Small intestine (tissue), 7 donors: ENCODE results near the gene SH3RF3. TPM values are rescaled to one million over a fixed set of nuclear protein-coding genes. Genes with fewer than 3 reads are reported as not detected.

ENCODE experiments used
- DNase-seq, 2 donors: peaks; one replicate each; pipeline versions ENCODE4 v3.0.0 to v3.0.0-alpha.2; 2013
- FAIRE-seq: peaks from 2 replicates; lab custom pipeline; 2012; peaks lifted over from hg19 to GRCh38; lab: Jason Lieb, UNC
- H3K27ac ChIP-seq, 3 donors: one replicate each; pipeline ENCODE4 v1.5.1; 2013; ENCODE audit warnings: low read length in 2 of 3, mild to moderate bottlenecking in 2 of 3, control low read depth in 1 of 3, inconsistent platforms in 1 of 3, low read depth in 1 of 3, moderate library complexity in 1 of 3
- H3K27me3 ChIP-seq, 3 donors: one replicate each; pipeline ENCODE4 v1.6.1; 2013; ENCODE audit warnings: low read length in 3 of 3, inconsistent platforms in 1 of 3; ENCODE audit not compliant: control insufficient read depth in 3 of 3, insufficient read depth in 3 of 3
- H3K36me3 ChIP-seq, 3 donors: one replicate each; pipeline ENCODE4 v1.6.1; 2013; ENCODE audit warnings: low read length in 3 of 3, inconsistent platforms in 1 of 3, low read depth in 1 of 3, mild to moderate bottlenecking in 1 of 3, moderate library complexity in 1 of 3; ENCODE audit not compliant: control insufficient read depth in 3 of 3, insufficient read depth in 2 of 3
- H3K4me1 ChIP-seq, 3 donors: one replicate each; pipeline ENCODE4 v1.6.1; 2013; ENCODE audit warnings: low read length in 2 of 3, inconsistent platforms in 1 of 3, low read depth in 1 of 3, mild to moderate bottlenecking in 1 of 3, moderate library complexity in 1 of 3; ENCODE audit not compliant: control insufficient read depth in 3 of 3, insufficient read depth in 2 of 3
- H3K4me3 ChIP-seq, 3 donors: one replicate each; pipeline ENCODE4 v1.5.1; 2013; ENCODE audit warnings: low read length in 3 of 3, control low read depth in 1 of 3, inconsistent platforms in 1 of 3, low read depth in 1 of 3, mild to moderate bottlenecking in 1 of 3, moderate library complexity in 1 of 3
- H3K9me3 ChIP-seq, 2 donors: one replicate each; pipeline ENCODE4 v1.6.1; 2013; ENCODE audit warnings: low read depth in 1 of 2, low read length in 1 of 2; ENCODE audit not compliant: control insufficient read depth in 2 of 2, insufficient read depth in 1 of 2
- WGBS, 3 donors: extraction: QIAGEN DNeasy Blood & Tissue Kit; methylation state at CpG; one replicate each; pipeline ENCODE4 v1.1.7; 2013; 5-methylcytosine and 5-hydroxymethylcytosine counted together
- polyA plus RNA-seq, 4 donors: library from polyadenylated mRNA; stranded (reverse) in 3 of 4; unstranded in 1 of 4; fragments of 200-250 nt in 3 of 4; fragments of 120-200 nt in 1 of 4; gene quantifications; one replicate each; pipeline versions ENCODE4 v1.2.1 to v1.2.3, GENCODE V29; 2013
- donor health status: healthy with polysubstance abuse.
- donor health status: control.
- donor health status: control.
- donor health status: Bipolar disorder and iron deficiency.
- donor health status: healthy.

The SH3RF3 gene
- polyA plus RNA-seq, 4 donors = 0.22 to 3.9 (median 1.2) TPM

- no peak for FAIRE-seq
- H3K4me1 ChIP-seq = peaks cover 0 to 9% (median 0%) of the 10 kb centered on the region in 3 donors
- H3K36me3 ChIP-seq = no peaks in the 10 kb centered on the region
- WGBS, 3 donors = 74 to 96% (median 95%) methylated on average over 4 of the region's 4 CpGs
- H3K27ac ChIP-seq = no peak overlapping the region
- H3K27me3 ChIP-seq = no peaks in the 10 kb centered on the region
- no peak for DNase-seq
- H3K4me3 ChIP-seq = no peak overlapping the region
- H3K9me3 ChIP-seq = peaks cover 0 to 3% of the 10 kb centered on the region in 2 donors
Observed at GRCh38 chr2:109493176-109493935, 364.4 kb downstream of the SH3RF3 start.

- no peaks in the 10 kb centered on the region for H3K27me3 ChIP-seq
- no peaks in the 10 kb centered on the region for H3K36me3 ChIP-seq
- peak; percentile 56 to 87 for DNase-seq
- peaks cover 0 to 3% of the 10 kb centered on the region in 2 donors for H3K9me3 ChIP-seq
- 11 to 61% (median 38%) methylated on average over 3 of the region's 3 CpGs for WGBS, 3 donors
- H3K27ac ChIP-seq = no peak overlapping the region
- FAIRE-seq = no peak
- no peak overlapping the region for H3K4me3 ChIP-seq
- peaks cover 0 to 9% (median 0%) of the 10 kb centered on the region in 3 donors for H3K4me1 ChIP-seq
Observed at GRCh38 chr2:109494351-109494750, 365.3 kb downstream of the SH3RF3 start.

GRCh38 chr2:109497463-109497862 is 368.5 kb downstream of the SH3RF3 start:
- Histone ChIP-seq H3K27ac (no peak overlapping the region), H3K4me3 (no peak overlapping the region), H3K36me3 (no peaks in the 10 kb centered on the region), H3K4me1 (peaks cover 0 to 9% (median 0%) of the 10 kb centered on the region in 3 donors), H3K9me3 (peaks cover 0 to 3% of the 10 kb centered on the region in 2 donors), H3K27me3 (no peaks in the 10 kb centered on the region)
- FAIRE-seq (no peak), DNase-seq (no peak)
- WGBS, 3 donors = 36 to 61% (median 50%) methylated on average over 8 of the region's 8 CpGs

- Histone ChIP-seq H3K4me3 (no peak overlapping the region), H3K4me1 (peaks cover 0 to 9% (median 0%) of the 10 kb centered on the region in 3 donors), H3K36me3 (no peaks in the 10 kb centered on the region), H3K27ac (no peak overlapping the region), H3K9me3 (no peaks in the 10 kb centered on the region), H3K27me3 (no peaks in the 10 kb centered on the region)
- FAIRE-seq (no peak), DNase-seq (peak in 1 of 2 donors; percentile 23)
- WGBS, 3 donors = 44 to 54% (median 48%) methylated on average over 19 of the region's 19 CpGs
Observed at GRCh38 chr2:109497911-109498870, 369.2 kb downstream of the SH3RF3 start.

- Histone ChIP-seq H3K4me1 (peaks cover 0 to 9% (median 0%) of the 10 kb centered on the region in 3 donors), H3K9me3 (no peaks in the 10 kb centered on the region), H3K4me3 (no peak overlapping the region), H3K36me3 (no peaks in the 10 kb centered on the region), H3K27ac (no peak overlapping the region), H3K27me3 (no peaks in the 10 kb centered on the region)
- DNase-seq (no peak), FAIRE-seq (no peak)
- WGBS, 3 donors = 83 to 85% (median 85%) methylated on average over 15 of the region's 15 CpGs
Observed at GRCh38 chr2:109498906-109499305, 369.9 kb downstream of the SH3RF3 start.

- 26 to 37% (median 27%) methylated on average over 5 of the region's 5 CpGs for WGBS, 3 donors
- Histone ChIP-seq H3K9me3 (no peaks in the 10 kb centered on the region), H3K4me1 (peaks cover 0 to 6% (median 0%) of the 10 kb centered on the region in 3 donors), H3K27me3 (no peaks in the 10 kb centered on the region), H3K27ac (no peak overlapping the region), H3K36me3 (no peaks in the 10 kb centered on the region), H3K4me3 (no peak overlapping the region)
- DNase-seq = peak; percentile 47 to 65
- FAIRE-seq = no peak
Observed at GRCh38 chr2:109499566-109499965, 370.6 kb downstream of the SH3RF3 start.

GRCh38 chr2:109500910-109501309 is 371.9 kb downstream of the SH3RF3 start:
- no peak overlapping the region for H3K27ac ChIP-seq
- DNase-seq = no peak
- FAIRE-seq = no peak
- H3K27me3 ChIP-seq = no peaks in the 10 kb centered on the region
- no peaks in the 10 kb centered on the region for H3K4me1 ChIP-seq
- no peaks in the 10 kb centered on the region for H3K36me3 ChIP-seq
- no peak overlapping the region for H3K4me3 ChIP-seq
- 90 to 93% (median 90%) methylated on average over 8 of the region's 8 CpGs for WGBS, 3 donors
- peaks cover 0 to 5% of the 10 kb centered on the region in 2 donors for H3K9me3 ChIP-seq

GRCh38 chr2:109501461-109501860 is 372.5 kb downstream of the SH3RF3 start:
- DNase-seq (no peak), FAIRE-seq (no peak)
- Histone ChIP-seq H3K27ac (no peak overlapping the region), H3K27me3 (no peaks in the 10 kb centered on the region), H3K9me3 (peaks cover 0 to 8% of the 10 kb centered on the region in 2 donors), H3K36me3 (no peaks in the 10 kb centered on the region), H3K4me3 (no peak overlapping the region), H3K4me1 (no peaks in the 10 kb centered on the region)
- 90 to 92% (median 91%) methylated on average over 21 of the region's 21 CpGs for WGBS, 3 donors
